A549 (cell line): Measurements from ENCODE around the gene RHOJ.

Source experiments
- BHLHE40 ChIP-seq: IDR thresholded peaks from 2 replicates; pipeline ENCODE4 v1.6.1; 2012; ENCODE audit warnings: low read depth, low read length, inconsistent platforms
- CHD2 ChIP-seq: fragments of 150-350 bp; IDR thresholded peaks from 2 replicates; pipeline ENCODE4 v1.6.1; 2014; ENCODE audit warnings: low read length; ENCODE audit not compliant: partially characterized antibody
- EP300 ChIP-seq, 2 experiments: fragments of >200 bp; sonication (Bioruptor Twin); formaldehyde crosslinking; IDR thresholded peaks; 2 replicates in 1 of 2; 3 replicates in 1 of 2; pipeline ENCODE4 v1.6.1; 2016 to 2017
- HDAC2 ChIP-seq: fragments of 200-600 bp; sonication (generic); IDR thresholded peaks from 2 replicates; pipeline ENCODE4 v1.6.1; 2016
- KDM1A ChIP-seq: fragments of 200-600 bp; sonication (generic); IDR thresholded peaks from 2 replicates; pipeline ENCODE4 v1.6.1; 2016; ENCODE audit warnings: low read depth, mild to moderate bottlenecking
- MAFK ChIP-seq: fragments of 450-650 bp; IDR thresholded peaks from 2 replicates; pipeline ENCODE4 v1.6.1; 2014; ENCODE audit not compliant: partially characterized antibody
- MAZ ChIP-seq: fragments of 150-350 bp; IDR thresholded peaks from 2 replicates; pipeline ENCODE4 v1.6.1; 2014; ENCODE audit warnings: antibody characterized with exemption, low read depth, low read length, borderline replicate concordance
- POLR2A ChIP-seq: IDR thresholded peaks from 2 replicates; pipeline ENCODE4 v1.6.1; 2012; ENCODE audit warnings: mild to moderate bottlenecking, low read length
- RCOR1 ChIP-seq: fragments of 150-350 bp; IDR thresholded peaks from 2 replicates; pipeline ENCODE4 v1.6.1; 2014; ENCODE audit warnings: antibody characterized with exemption, low read length, low read depth
- SMC3 ChIP-seq: fragments of >200 bp; sonication (Bioruptor Twin); formaldehyde crosslinking; IDR thresholded peaks from 3 replicates; pipeline ENCODE4 v1.6.1; 2018; ENCODE audit warnings: inconsistent platforms
- TF ChIP-seq, protein P1 (sequence below): fragments of >200 bp; sonication (Bioruptor Twin); formaldehyde crosslinking; IDR thresholded peaks from 3 replicates; pipeline ENCODE4 v1.5.1; 2016
- TF ChIP-seq, protein P2 (sequence below): IDR thresholded peaks from 2 replicates; pipeline ENCODE4 v1.6.1; 2012
- TF ChIP-seq, protein P3 (sequence below): fragments of 200-600 bp; sonication (generic); IDR thresholded peaks from 2 replicates; pipeline ENCODE4 v1.6.1; 2016; ENCODE audit warnings: antibody characterized with exemption, mild to moderate bottlenecking, moderate library complexity
- TF ChIP-seq, protein P4 (sequence below): fragments of >200 bp; sonication (Bioruptor Twin); formaldehyde crosslinking; IDR thresholded peaks from 3 replicates; pipeline ENCODE4 v1.6.1; 2016

DNA sequence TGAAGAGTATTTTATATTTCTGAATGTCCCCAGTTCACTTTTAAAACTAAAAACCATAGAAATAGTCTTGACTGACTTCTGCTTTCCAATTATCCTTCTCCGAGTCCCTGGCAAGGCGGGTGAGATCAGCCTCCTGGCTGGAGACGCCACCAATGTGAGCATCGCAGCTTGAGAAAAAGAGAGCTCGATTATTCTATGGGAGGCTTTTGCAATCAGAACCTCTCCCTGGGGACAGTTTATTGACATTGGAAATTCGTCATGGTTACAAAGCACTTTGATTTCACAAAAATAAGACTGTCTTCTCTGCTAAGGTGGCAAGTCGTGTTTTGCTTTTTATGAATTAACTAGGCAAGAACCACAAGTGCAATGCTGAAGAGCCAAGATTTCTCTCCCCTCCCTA, 138.1 kb downstream of the RHOJ start:
- TF ChIP-seq, protein P1, sequence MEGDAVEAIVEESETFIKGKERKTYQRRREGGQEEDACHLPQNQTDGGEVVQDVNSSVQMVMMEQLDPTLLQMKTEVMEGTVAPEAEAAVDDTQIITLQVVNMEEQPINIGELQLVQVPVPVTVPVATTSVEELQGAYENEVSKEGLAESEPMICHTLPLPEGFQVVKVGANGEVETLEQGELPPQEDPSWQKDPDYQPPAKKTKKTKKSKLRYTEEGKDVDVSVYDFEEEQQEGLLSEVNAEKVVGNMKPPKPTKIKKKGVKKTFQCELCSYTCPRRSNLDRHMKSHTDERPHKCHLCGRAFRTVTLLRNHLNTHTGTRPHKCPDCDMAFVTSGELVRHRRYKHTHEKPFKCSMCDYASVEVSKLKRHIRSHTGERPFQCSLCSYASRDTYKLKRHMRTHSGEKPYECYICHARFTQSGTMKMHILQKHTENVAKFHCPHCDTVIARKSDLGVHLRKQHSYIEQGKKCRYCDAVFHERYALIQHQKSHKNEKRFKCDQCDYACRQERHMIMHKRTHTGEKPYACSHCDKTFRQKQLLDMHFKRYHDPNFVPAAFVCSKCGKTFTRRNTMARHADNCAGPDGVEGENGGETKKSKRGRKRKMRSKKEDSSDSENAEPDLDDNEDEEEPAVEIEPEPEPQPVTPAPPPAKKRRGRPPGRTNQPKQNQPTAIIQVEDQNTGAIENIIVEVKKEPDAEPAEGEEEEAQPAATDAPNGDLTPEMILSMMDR: no peak
- TF ChIP-seq KDM1A (no peak), SMC3 (no peak), BHLHE40 (no peak), CHD2 (no peak), EP300 (IDR thresholded peaks at IDR 0.05) (no peak), HDAC2 (no peak), POLR2A (no peak), MAZ (no peak), RCOR1 (no peak), MAFK (no peak)
- TF ChIP-seq, protein P2, sequence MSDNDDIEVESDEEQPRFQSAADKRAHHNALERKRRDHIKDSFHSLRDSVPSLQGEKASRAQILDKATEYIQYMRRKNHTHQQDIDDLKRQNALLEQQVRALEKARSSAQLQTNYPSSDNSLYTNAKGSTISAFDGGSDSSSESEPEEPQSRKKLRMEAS: no peak
- TF ChIP-seq, protein P3, sequence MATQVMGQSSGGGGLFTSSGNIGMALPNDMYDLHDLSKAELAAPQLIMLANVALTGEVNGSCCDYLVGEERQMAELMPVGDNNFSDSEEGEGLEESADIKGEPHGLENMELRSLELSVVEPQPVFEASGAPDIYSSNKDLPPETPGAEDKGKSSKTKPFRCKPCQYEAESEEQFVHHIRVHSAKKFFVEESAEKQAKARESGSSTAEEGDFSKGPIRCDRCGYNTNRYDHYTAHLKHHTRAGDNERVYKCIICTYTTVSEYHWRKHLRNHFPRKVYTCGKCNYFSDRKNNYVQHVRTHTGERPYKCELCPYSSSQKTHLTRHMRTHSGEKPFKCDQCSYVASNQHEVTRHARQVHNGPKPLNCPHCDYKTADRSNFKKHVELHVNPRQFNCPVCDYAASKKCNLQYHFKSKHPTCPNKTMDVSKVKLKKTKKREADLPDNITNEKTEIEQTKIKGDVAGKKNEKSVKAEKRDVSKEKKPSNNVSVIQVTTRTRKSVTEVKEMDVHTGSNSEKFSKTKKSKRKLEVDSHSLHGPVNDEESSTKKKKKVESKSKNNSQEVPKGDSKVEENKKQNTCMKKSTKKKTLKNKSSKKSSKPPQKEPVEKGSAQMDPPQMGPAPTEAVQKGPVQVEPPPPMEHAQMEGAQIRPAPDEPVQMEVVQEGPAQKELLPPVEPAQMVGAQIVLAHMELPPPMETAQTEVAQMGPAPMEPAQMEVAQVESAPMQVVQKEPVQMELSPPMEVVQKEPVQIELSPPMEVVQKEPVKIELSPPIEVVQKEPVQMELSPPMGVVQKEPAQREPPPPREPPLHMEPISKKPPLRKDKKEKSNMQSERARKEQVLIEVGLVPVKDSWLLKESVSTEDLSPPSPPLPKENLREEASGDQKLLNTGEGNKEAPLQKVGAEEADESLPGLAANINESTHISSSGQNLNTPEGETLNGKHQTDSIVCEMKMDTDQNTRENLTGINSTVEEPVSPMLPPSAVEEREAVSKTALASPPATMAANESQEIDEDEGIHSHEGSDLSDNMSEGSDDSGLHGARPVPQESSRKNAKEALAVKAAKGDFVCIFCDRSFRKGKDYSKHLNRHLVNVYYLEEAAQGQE: no peak
- TF ChIP-seq, protein P4, sequence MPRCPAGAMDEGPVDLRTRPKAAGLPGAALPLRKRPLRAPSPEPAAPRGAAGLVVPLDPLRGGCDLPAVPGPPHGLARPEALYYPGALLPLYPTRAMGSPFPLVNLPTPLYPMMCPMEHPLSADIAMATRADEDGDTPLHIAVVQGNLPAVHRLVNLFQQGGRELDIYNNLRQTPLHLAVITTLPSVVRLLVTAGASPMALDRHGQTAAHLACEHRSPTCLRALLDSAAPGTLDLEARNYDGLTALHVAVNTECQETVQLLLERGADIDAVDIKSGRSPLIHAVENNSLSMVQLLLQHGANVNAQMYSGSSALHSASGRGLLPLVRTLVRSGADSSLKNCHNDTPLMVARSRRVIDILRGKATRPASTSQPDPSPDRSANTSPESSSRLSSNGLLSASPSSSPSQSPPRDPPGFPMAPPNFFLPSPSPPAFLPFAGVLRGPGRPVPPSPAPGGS: no peak
